Superior temporal gyrus (tissue), 1 donor: ENCODE results near the gene TNIK.
A peak's percentile ranks its signal among the peaks of the same experiment; 100 is the strongest.

Source experiments
- DNase-seq: peaks from one replicate; pipeline ENCODE4 v3.0.0-alpha.2; 2016; ENCODE audit errors: extremely low spot score

Gene TNIK

GRCh38 chr3:171190668-171191067 is 269.5 kb downstream of the TNIK start:
- DNase-seq = no peak

GRCh38 chr3:171189394-171190080 is 270.7 kb downstream of the TNIK start:
- DNase-seq = no peak

- peak; percentile 74 for DNase-seq
Observed at GRCh38 chr3:171187706-171188290, 272.4 kb downstream of the TNIK start.

- no peak for DNase-seq
Observed at GRCh38 chr3:171186817-171187500, 273.2 kb downstream of the TNIK start.

GRCh38 chr3:171186383-171186782 is 273.8 kb downstream of the TNIK start:
- no peak for DNase-seq

GRCh38 chr3:171185959-171186358 is 274.2 kb downstream of the TNIK start:
- no peak for DNase-seq

- no peak for DNase-seq
Observed at GRCh38 chr3:171184372-171184771, 275.8 kb downstream of the TNIK start.

GRCh38 chr3:171183042-171183441 is 277.2 kb downstream of the TNIK start:
- DNase-seq = peak; percentile 85

- DNase-seq = no peak
Observed at GRCh38 chr3:171181907-171182690, 278.1 kb downstream of the TNIK start.

- DNase-seq = no peak
Observed at GRCh38 chr3:171178714-171179113, 281.5 kb downstream of the TNIK start.

GRCh38 chr3:171177553-171177952 is 282.7 kb downstream of the TNIK start:
- DNase-seq = no peak

- no peak for DNase-seq
Observed at GRCh38 chr3:171177056-171177455, 283.1 kb downstream of the TNIK start.

- DNase-seq = no peak
Observed at GRCh38 chr3:171176244-171176933, 283.8 kb downstream of the TNIK start.

- no peak for DNase-seq
Observed at GRCh38 chr3:171175741-171176234, 284.4 kb downstream of the TNIK start.

- peak; percentile 96 for DNase-seq
Observed at GRCh38 chr3:171173736-171174135, 286.5 kb downstream of the TNIK start.

- no peak for DNase-seq
Observed at GRCh38 chr3:171172070-171172469, 288.1 kb downstream of the TNIK start.

- no peak for DNase-seq
Observed at GRCh38 chr3:171169866-171170265, 290.3 kb downstream of the TNIK start.

- no peak for DNase-seq
Observed at GRCh38 chr3:171169443-171169842, 290.8 kb downstream of the TNIK start.

- DNase-seq = no peak
Observed at GRCh38 chr3:171168551-171168950, 291.7 kb downstream of the TNIK start.

- DNase-seq = no peak
Observed at GRCh38 chr3:171168086-171168485, 292.1 kb downstream of the TNIK start.

GRCh38 chr3:171165983-171166382 is 294.2 kb downstream of the TNIK start:
- no peak for DNase-seq
